ENCODE results near the gene CCND1.

CCND1 gene

DNA sequence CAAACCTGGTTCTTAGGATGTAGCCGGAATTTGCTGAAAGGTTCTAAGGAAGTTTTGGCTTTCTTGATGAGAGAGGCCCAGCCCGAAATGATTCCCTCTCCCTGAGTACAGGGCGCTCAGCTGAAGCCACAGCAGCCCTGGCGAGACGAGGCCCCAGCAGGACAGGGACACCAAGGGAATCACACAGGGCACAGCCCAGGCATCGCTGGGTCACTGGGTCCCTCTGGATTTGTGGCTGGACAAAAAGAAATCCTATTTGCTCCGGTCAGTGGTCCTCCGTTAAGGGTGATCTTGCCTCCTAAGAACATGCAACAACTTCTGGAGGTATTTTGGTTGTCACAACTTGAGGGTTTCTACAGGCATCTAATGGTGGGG is 56.5 kb downstream of the CCND1 start:
- Histone ChIP-seq H3K27ac (ENCODE audit: low read depth, low read length) (no peak overlapping the region), H3K27me3 (ENCODE audit: control insufficient read depth in 5 of 5, insufficient read depth in 4 of 5, low read length in 5 of 5) (peaks cover 13 to 43% (median 38%) of the 10 kb centered on the region in 5 donors), H3K4me3 (ENCODE audit: low read depth in 1 of 5, low read length in 5 of 5) (no peak overlapping the region), H3K9me3 (ENCODE audit: control insufficient read depth in 5 of 5, low read length in 5 of 5) (peaks cover 0 to 2% (median 0%) of the 10 kb centered on the region in 5 donors), H3K4me1 (ENCODE audit: control insufficient read depth in 5 of 5, insufficient read depth in 5 of 5, low read length in 5 of 5) (peaks cover 0 to 9% (median 4%) of the 10 kb centered on the region in 5 donors), H3K9ac (ENCODE audit: low read length in 5 of 5) (no peak overlapping the region), H3K36me3 (ENCODE audit: control insufficient read depth in 5 of 5, insufficient read depth in 5 of 5, low read length in 5 of 5) (no peaks in the 10 kb centered on the region)

DNA sequence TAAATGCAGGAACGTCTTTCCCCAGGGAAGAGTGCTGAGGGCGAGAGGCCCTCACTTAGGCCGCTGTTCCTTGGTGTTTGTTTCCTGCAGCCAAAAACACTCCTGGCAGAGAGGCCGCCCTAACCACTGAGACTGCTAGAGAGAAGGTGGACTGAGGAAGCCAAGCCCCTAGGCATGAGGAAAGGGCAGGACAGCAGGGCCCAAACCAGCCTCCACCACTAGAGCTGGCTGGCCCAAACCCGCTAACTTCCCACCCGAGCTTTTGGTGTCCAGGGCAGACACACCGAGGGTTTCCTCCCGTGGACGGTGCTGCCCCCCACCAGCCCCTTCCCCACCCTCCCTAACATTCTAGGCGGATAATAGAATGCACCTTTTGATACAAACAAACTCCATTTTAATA is 56.9 kb downstream of the CCND1 start:
- H3K9me3 ChIP-seq (ENCODE audit: control insufficient read depth in 5 of 5, low read length in 5 of 5) = no peaks in the 10 kb centered on the region
- no peak overlapping the region for H3K4me3 ChIP-seq (ENCODE audit: low read depth in 1 of 5, low read length in 5 of 5)
- peaks cover 0 to 10% (median 4%) of the 10 kb centered on the region in 5 donors for H3K4me1 ChIP-seq (ENCODE audit: control insufficient read depth in 5 of 5, insufficient read depth in 5 of 5, low read length in 5 of 5)
- peaks cover 15 to 45% (median 40%) of the 10 kb centered on the region in 5 donors for H3K27me3 ChIP-seq (ENCODE audit: control insufficient read depth in 5 of 5, insufficient read depth in 4 of 5, low read length in 5 of 5)
- no peak overlapping the region for H3K9ac ChIP-seq (ENCODE audit: low read length in 5 of 5)
- no peak overlapping the region for H3K27ac ChIP-seq (ENCODE audit: low read depth, low read length)
- H3K36me3 ChIP-seq (ENCODE audit: control insufficient read depth in 5 of 5, insufficient read depth in 5 of 5, low read length in 5 of 5) = no peaks in the 10 kb centered on the region

DNA sequence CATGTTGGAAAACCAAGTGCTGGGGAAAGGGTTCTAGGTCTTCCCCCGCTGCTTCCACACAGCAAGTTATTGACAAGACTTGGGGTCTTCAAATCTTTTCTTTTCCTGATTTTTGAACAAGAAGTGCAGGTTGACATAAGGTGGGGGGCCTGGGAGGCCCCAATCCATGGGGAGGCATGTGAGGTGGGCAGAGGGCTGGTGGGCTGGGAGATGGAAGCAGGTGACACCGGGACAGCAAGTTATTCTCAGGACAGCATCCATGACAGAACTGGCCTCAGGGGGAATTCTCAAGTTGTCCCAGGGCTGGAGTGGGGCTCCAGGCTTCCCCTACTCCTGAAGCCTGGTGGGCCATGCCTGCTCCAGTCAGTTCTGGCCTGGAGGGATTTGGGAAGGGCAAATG is 57.4 kb downstream of the CCND1 start:
- Histone ChIP-seq H3K4me3 (ENCODE audit: low read depth in 1 of 5, low read length in 5 of 5) (no peak overlapping the region), H3K9ac (ENCODE audit: low read length in 5 of 5) (no peak overlapping the region), H3K9me3 (ENCODE audit: control insufficient read depth in 5 of 5, low read length in 5 of 5) (no peaks in the 10 kb centered on the region), H3K27ac (ENCODE audit: low read depth, low read length) (no peak overlapping the region), H3K27me3 (ENCODE audit: control insufficient read depth in 5 of 5, insufficient read depth in 4 of 5, low read length in 5 of 5) (peaks cover 20 to 50% (median 45%) of the 10 kb centered on the region in 5 donors), H3K4me1 (ENCODE audit: control insufficient read depth in 5 of 5, insufficient read depth in 5 of 5, low read length in 5 of 5) (peaks cover 0 to 15% (median 4%) of the 10 kb centered on the region in 5 donors), H3K36me3 (ENCODE audit: control insufficient read depth in 5 of 5, insufficient read depth in 5 of 5, low read length in 5 of 5) (no peaks in the 10 kb centered on the region)

DNA sequence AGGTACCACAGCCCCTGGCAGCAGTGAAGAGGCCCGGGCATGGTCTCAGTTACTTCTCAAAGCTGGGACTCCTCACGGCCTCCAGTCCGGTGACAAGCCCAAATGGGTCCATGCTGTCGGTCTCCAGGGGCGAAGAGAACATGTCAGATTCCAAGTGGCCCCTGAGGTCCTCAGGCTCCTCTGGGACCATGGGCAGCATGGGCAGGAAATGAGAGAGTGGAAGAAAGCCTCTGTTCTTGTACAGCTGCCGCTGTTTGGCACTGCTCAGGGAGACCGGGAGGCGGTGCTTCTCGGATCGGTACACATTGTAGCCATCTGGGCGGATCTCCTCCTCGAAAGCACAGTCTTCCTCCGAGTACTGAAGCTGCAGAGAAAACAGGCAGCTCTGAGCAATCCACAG is 58.3 kb downstream of the CCND1 start:
- peaks cover 0 to 22% (median 9%) of the 10 kb centered on the region in 5 donors for H3K4me1 ChIP-seq (ENCODE audit: control insufficient read depth in 5 of 5, insufficient read depth in 5 of 5, low read length in 5 of 5)
- no peaks in the 10 kb centered on the region for H3K36me3 ChIP-seq (ENCODE audit: control insufficient read depth in 5 of 5, insufficient read depth in 5 of 5, low read length in 5 of 5)
- H3K4me3 ChIP-seq (ENCODE audit: low read depth in 1 of 5, low read length in 5 of 5) = no peak overlapping the region
- H3K27ac ChIP-seq (ENCODE audit: low read depth, low read length) = no peak overlapping the region
- no peak overlapping the region for H3K9ac ChIP-seq (ENCODE audit: low read length in 5 of 5)
- peaks cover 24 to 52% (median 46%) of the 10 kb centered on the region in 5 donors for H3K27me3 ChIP-seq (ENCODE audit: control insufficient read depth in 5 of 5, insufficient read depth in 4 of 5, low read length in 5 of 5)
- no peaks in the 10 kb centered on the region for H3K9me3 ChIP-seq (ENCODE audit: control insufficient read depth in 5 of 5, low read length in 5 of 5)

DNA sequence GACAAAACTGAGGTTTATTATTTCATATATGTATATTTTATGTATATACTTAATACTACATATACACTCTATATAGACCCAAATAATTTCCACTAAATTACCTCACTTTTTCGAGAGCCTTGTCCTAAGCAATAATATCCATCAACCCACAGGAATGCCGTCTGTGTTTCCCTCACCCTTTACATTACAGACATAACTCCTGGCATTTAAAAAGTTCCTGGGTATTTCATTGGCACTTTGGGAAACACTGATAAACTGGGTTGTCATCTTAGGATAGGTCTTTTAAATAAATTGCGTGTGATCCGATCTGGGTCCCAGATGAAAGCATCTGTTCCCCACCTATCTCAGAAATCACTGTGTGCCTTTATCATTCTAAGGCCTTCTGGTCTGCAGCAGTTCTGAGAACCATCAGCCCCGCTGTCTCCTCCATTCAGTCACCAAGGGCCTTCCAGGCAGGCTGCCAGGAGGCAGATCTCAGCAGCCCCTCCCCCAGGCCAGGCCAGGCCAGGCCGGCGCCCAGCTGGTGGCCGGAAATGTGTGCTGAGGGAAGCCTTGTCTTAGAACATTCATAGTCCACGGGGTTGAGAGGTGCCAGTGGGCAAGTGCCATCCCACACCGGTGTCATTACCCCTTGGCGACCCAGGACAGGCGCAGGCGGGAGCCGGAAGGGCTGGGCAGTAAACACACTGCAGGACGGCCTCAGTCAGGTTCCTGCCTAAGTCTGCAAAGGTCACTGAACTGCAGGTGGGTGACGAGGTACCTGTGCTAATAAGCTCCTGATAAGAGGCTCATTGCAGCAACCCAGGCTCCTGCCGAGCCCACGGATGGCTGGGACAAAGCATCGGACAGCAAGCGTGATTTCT is 59.6 kb downstream of the CCND1 start:
- H3K4me3 ChIP-seq (ENCODE audit: low read depth in 1 of 5, low read length in 5 of 5) = no peak overlapping the region
- H3K9me3 ChIP-seq (ENCODE audit: control insufficient read depth in 5 of 5, low read length in 5 of 5) = no peaks in the 10 kb centered on the region
- H3K9ac ChIP-seq (ENCODE audit: low read length in 5 of 5) = no peak overlapping the region
- H3K27me3 ChIP-seq (ENCODE audit: control insufficient read depth in 5 of 5, insufficient read depth in 4 of 5, low read length in 5 of 5) = peaks cover 31 to 54% (median 51%) of the 10 kb centered on the region in 5 donors
- H3K27ac ChIP-seq (ENCODE audit: low read depth, low read length) = no peak overlapping the region
- H3K4me1 ChIP-seq (ENCODE audit: control insufficient read depth in 5 of 5, insufficient read depth in 5 of 5, low read length in 5 of 5) = peaks cover 0 to 28% (median 15%) of the 10 kb centered on the region in 5 donors
- no peaks in the 10 kb centered on the region for H3K36me3 ChIP-seq (ENCODE audit: control insufficient read depth in 5 of 5, insufficient read depth in 5 of 5, low read length in 5 of 5)

DNA sequence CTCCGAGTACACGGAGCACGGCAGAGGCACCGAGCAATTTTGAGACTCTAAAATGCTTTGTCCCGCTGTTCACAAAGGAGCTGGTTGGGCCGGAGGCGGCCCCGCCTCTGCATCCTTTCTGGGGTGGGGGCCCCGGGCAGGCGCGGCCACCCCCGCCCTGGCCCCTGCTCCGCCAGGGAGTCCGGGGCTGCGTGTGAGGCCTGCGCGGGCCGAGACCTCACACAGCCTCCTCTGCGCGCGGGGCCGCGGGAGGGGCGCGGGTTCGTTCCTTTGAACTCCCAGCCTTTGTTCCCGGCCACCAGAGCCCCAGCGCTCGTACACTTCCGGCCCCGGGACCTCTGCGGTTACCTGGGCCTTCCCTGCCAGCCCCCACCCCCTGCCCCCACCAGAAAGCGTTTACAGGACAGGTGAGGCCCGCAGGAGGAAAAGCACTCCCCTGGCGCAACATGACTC is 61.3 kb downstream of the CCND1 start:
- H3K9me3 ChIP-seq (ENCODE audit: control insufficient read depth in 5 of 5, low read length in 5 of 5) = no peaks in the 10 kb centered on the region
- no peak overlapping the region for H3K4me3 ChIP-seq (ENCODE audit: low read depth in 1 of 5, low read length in 5 of 5)
- peaks cover 31 to 65% (median 57%) of the 10 kb centered on the region in 5 donors for H3K27me3 ChIP-seq (ENCODE audit: control insufficient read depth in 5 of 5, insufficient read depth in 4 of 5, low read length in 5 of 5)
- H3K9ac ChIP-seq (ENCODE audit: low read length in 5 of 5) = no peak overlapping the region
- no peak overlapping the region for H3K27ac ChIP-seq (ENCODE audit: low read depth, low read length)
- peaks cover 0 to 28% (median 15%) of the 10 kb centered on the region in 5 donors for H3K4me1 ChIP-seq (ENCODE audit: control insufficient read depth in 5 of 5, insufficient read depth in 5 of 5, low read length in 5 of 5)
- no peaks in the 10 kb centered on the region for H3K36me3 ChIP-seq (ENCODE audit: control insufficient read depth in 5 of 5, insufficient read depth in 5 of 5, low read length in 5 of 5)

DNA sequence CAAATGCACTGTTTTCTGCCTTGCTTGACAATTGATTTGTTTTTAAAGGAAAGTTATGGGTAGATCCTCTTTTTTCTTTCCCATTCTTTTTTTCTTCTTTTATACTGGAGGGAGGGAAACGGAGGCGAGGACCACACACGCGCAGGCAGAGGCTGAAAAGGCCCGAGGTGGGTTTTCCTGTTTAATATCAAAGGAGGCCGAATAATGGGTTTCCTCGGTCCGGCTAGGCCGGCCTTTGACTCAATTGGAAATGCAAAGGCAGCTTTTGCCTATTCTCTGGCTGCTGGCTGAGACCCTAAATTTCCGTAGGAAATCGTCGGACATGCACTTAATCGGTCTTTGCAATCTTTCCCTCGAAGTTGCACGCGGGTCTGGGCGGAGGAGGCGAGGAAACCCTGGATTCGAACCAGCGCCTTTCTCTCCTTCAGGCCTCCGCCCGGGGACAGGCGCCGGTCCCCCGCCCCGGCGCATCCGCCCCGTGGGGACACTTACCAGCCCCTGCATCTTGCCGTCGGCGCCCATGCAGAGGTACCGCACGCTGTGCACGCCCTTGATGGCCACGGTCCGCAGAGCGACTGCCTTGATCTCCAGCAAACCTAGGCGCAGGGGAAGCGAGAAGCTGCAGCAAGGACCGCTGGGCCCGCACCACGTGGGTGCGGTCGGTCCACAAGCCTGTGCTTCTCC is 62.0 kb downstream of the CCND1 start:
- Histone ChIP-seq H3K27ac (ENCODE audit: low read depth, low read length) (no peak overlapping the region), H3K4me3 (ENCODE audit: low read depth in 1 of 5, low read length in 5 of 5) (no peak overlapping the region), H3K27me3 (ENCODE audit: control insufficient read depth in 5 of 5, insufficient read depth in 4 of 5, low read length in 5 of 5) (peaks cover 31 to 64% (median 54%) of the 10 kb centered on the region in 5 donors), H3K9me3 (ENCODE audit: control insufficient read depth in 5 of 5, low read length in 5 of 5) (no peaks in the 10 kb centered on the region), H3K36me3 (ENCODE audit: control insufficient read depth in 5 of 5, insufficient read depth in 5 of 5, low read length in 5 of 5) (no peaks in the 10 kb centered on the region), H3K9ac (ENCODE audit: low read length in 5 of 5) (no peak overlapping the region), H3K4me1 (ENCODE audit: control insufficient read depth in 5 of 5, insufficient read depth in 5 of 5, low read length in 5 of 5) (peaks cover 0 to 28% (median 15%) of the 10 kb centered on the region in 5 donors)

DNA sequence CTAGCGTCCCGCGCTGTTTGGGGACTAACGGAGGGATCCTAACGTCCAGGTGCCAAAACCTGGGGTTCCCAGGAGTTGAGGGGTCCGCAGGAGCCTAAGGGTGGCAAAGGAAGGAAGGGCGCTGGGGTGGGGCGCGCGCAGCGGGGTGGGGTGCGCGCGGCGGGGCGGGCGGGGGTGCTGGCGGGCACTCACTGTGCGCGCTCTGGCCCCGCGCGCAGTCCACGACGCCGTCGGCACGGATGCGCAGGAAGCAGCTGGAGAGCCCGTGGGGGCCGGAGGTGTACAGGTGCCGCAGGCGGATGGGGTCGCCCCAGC is 62.5 kb downstream of the CCND1 start:
- H3K9ac ChIP-seq (ENCODE audit: low read length in 5 of 5) = no peak overlapping the region
- H3K4me3 ChIP-seq (ENCODE audit: low read depth in 1 of 5, low read length in 5 of 5) = no peak overlapping the region
- H3K4me1 ChIP-seq (ENCODE audit: control insufficient read depth in 5 of 5, insufficient read depth in 5 of 5, low read length in 5 of 5) = peaks cover 0 to 28% (median 15%) of the 10 kb centered on the region in 5 donors
- H3K36me3 ChIP-seq (ENCODE audit: control insufficient read depth in 5 of 5, insufficient read depth in 5 of 5, low read length in 5 of 5) = no peaks in the 10 kb centered on the region
- H3K27me3 ChIP-seq (ENCODE audit: control insufficient read depth in 5 of 5, insufficient read depth in 4 of 5, low read length in 5 of 5) = peaks cover 30 to 63% (median 54%) of the 10 kb centered on the region in 5 donors
- H3K27ac ChIP-seq (ENCODE audit: low read depth, low read length) = no peak overlapping the region
- no peaks in the 10 kb centered on the region for H3K9me3 ChIP-seq (ENCODE audit: control insufficient read depth in 5 of 5, low read length in 5 of 5)

Data from subcutaneous abdominal adipose tissue (tissue), 5 donors.